H9 (cell line): Measurements from ENCODE around the gene WIPF1. TPM values are rescaled to one million over a fixed set of nuclear protein-coding genes. Genes with fewer than 3 reads are reported as not detected.

Experiments used
- DNase-seq: peaks from one replicate; pipeline ENCODE4 v3.0.0-alpha.2; 2017
- H2AFZ ChIP-seq: one replicate; pipeline ENCODE4 v1.6.1; 2013; ENCODE audit warnings: mild to moderate bottlenecking, low read length, control low read depth, moderate library complexity
- H2AK5ac ChIP-seq: 2 replicates; pipeline ENCODE4 v1.6.1; 2013; ENCODE audit warnings: low read length, control low read depth, mixed read lengths; ENCODE audit not compliant: insufficient read length
- H2BK120ac ChIP-seq: one replicate; pipeline ENCODE4 v1.6.1; 2013; ENCODE audit warnings: low read depth, mild to moderate bottlenecking, low read length, control low read depth, inconsistent platforms; ENCODE audit not compliant: poor library complexity, severe bottlenecking
- H2BK12ac ChIP-seq: 2 replicates; pipeline ENCODE4 v1.6.1; 2013; ENCODE audit warnings: low read length, control low read depth, mixed read lengths, low read depth; ENCODE audit not compliant: insufficient read length
- H2BK15ac ChIP-seq: 2 replicates; pipeline ENCODE4 v1.6.1; 2013; ENCODE audit warnings: low read depth, low read length, control low read depth
- H2BK20ac ChIP-seq: one replicate; pipeline ENCODE4 v1.6.1; 2013; ENCODE audit warnings: low read depth, mild to moderate bottlenecking, low read length, control low read depth, inconsistent platforms; ENCODE audit not compliant: poor library complexity, severe bottlenecking
- H2BK5ac ChIP-seq: 2 replicates; pipeline ENCODE4 v1.6.1; 2013; ENCODE audit warnings: low read length, control low read depth, mixed read lengths; ENCODE audit not compliant: insufficient read length
- H3K14ac ChIP-seq: 2 replicates; pipeline ENCODE4 v1.6.1; 2013; ENCODE audit warnings: low read length, control low read depth; ENCODE audit not compliant: insufficient read depth
- H3K18ac ChIP-seq: 2 replicates; pipeline ENCODE4 v1.6.1; 2013; ENCODE audit warnings: low read depth, mild to moderate bottlenecking, mixed read lengths, low read length, control low read depth; ENCODE audit not compliant: insufficient read length
- H3K23ac ChIP-seq: 2 replicates; pipeline ENCODE4 v1.6.1; 2013; ENCODE audit warnings: low read length, control low read depth, mixed read lengths, low read depth; ENCODE audit not compliant: insufficient read length
- H3K23me2 ChIP-seq: 2 replicates; pipeline ENCODE4 v1.6.1; 2013; ENCODE audit warnings: low read depth, mild to moderate bottlenecking, mixed read lengths, low read length, control low read depth; ENCODE audit not compliant: insufficient read length, poor library complexity, severe bottlenecking
- H3K27ac ChIP-seq: 2 replicates; pipeline ENCODE4 v1.5.1; 2013; ENCODE audit warnings: low read length, control low read depth, mixed read lengths, low read depth; ENCODE audit not compliant: insufficient read length
- H3K27me3 ChIP-seq: 2 replicates; pipeline ENCODE4 v1.6.1; 2013; ENCODE audit warnings: low read length, control low read depth, inconsistent platforms; ENCODE audit not compliant: insufficient read depth
- H3K4ac ChIP-seq: 2 replicates; pipeline ENCODE4 v1.6.1; 2013; ENCODE audit warnings: low read depth, mild to moderate bottlenecking, control low read depth, inconsistent platforms, low read length, moderate library complexity
- H3K4me1 ChIP-seq: 2 replicates; pipeline ENCODE4 v1.6.1; 2013; ENCODE audit warnings: low read length, control low read depth, inconsistent platforms; ENCODE audit not compliant: insufficient read depth
- H3K4me2 ChIP-seq: 2 replicates; pipeline ENCODE4 v1.6.1; 2013; ENCODE audit warnings: low read length, control low read depth, mixed read lengths; ENCODE audit not compliant: insufficient read length, insufficient read depth
- H3K56ac ChIP-seq: 2 replicates; pipeline ENCODE4 v1.6.1; 2013; ENCODE audit warnings: low read depth, mild to moderate bottlenecking, mixed read lengths, low read length, control low read depth; ENCODE audit not compliant: insufficient read length
- H3K79me1 ChIP-seq: 2 replicates; pipeline ENCODE4 v1.6.1; 2013; ENCODE audit warnings: low read depth, mild to moderate bottlenecking, moderate library complexity, low read length, control low read depth, inconsistent platforms; ENCODE audit not compliant: insufficient read depth, poor library complexity, severe bottlenecking
- H3K79me2 ChIP-seq: 2 replicates; pipeline ENCODE4 v1.6.1; 2013; ENCODE audit warnings: low read length, control low read depth, inconsistent platforms; ENCODE audit not compliant: insufficient read depth
- H3K9ac ChIP-seq: 2 replicates; pipeline ENCODE4 v1.6.1; 2013; ENCODE audit warnings: low read length, control low read depth, mixed read lengths; ENCODE audit not compliant: insufficient read length; ENCODE audit errors: extremely low read depth
- H3K9me3 ChIP-seq: one replicate; pipeline ENCODE4 v1.6.1; 2013; ENCODE audit warnings: low read depth, low read length, inconsistent platforms; ENCODE audit not compliant: control insufficient read depth
- H3T11ph ChIP-seq: one replicate; pipeline ENCODE4 v1.6.1; 2013; ENCODE audit warnings: mild to moderate bottlenecking, low read length, control low read depth, inconsistent platforms
- H4K20me1 ChIP-seq: one replicate; pipeline ENCODE4 v1.6.1; 2013; ENCODE audit not compliant: control insufficient read depth, insufficient read length, insufficient read depth
- H4K5ac ChIP-seq: 2 replicates; pipeline ENCODE4 v1.6.1; 2013; ENCODE audit warnings: low read depth, mild to moderate bottlenecking, mixed read lengths, low read length, control low read depth; ENCODE audit not compliant: insufficient read length
- H4K8ac ChIP-seq: replicated peaks from 2 replicates; pipeline ENCODE4 v1.6.1; 2013; ENCODE audit warnings: low read length, control low read depth, mixed read lengths, low read depth; ENCODE audit not compliant: insufficient read length
- H4K91ac ChIP-seq: 2 replicates; pipeline ENCODE4 v1.6.1; 2013; ENCODE audit warnings: low read depth, mild to moderate bottlenecking, moderate library complexity, mixed read lengths, low read length, control low read depth; ENCODE audit not compliant: insufficient read length
- H3K27ac Mint-ChIP-seq, 3 experiments: 2 replicates in 2 of 3; 3 replicates in 1 of 3; pipeline ENCODE4 v1.8.0; 2020 to 2021; ENCODE audit warnings: mixed read lengths in 3 of 3, mild to moderate bottlenecking in 1 of 3, moderate library complexity in 1 of 3
- H3K27me3 Mint-ChIP-seq: 2 replicates; pipeline ENCODE4 v1.8.0; 2021; ENCODE audit warnings: low read depth, mild to moderate bottlenecking, moderate library complexity, mixed read lengths
- H3K36me3 Mint-ChIP-seq, 3 experiments: 2 replicates in 2 of 3; 3 replicates in 1 of 3; pipeline ENCODE4 v1.8.0; 2020 to 2021; ENCODE audit warnings: low read depth in 3 of 3, mixed read lengths in 3 of 3; ENCODE audit not compliant: insufficient read depth in 1 of 3
- H3K4me1 Mint-ChIP-seq, 2 experiments: 2 replicates each; pipeline ENCODE4 v1.8.0; 2020; ENCODE audit warnings: mixed read lengths in 2 of 2
- H3K4me3 Mint-ChIP-seq, 2 experiments: 2 replicates in 1 of 2; 3 replicates in 1 of 2; pipeline ENCODE4 v1.8.0; 2020 to 2021; ENCODE audit warnings: mild to moderate bottlenecking in 2 of 2, mixed read lengths in 2 of 2, moderate library complexity in 1 of 2
- H3K9me3 Mint-ChIP-seq, 2 experiments: 2 replicates in 1 of 2; 3 replicates in 1 of 2; pipeline ENCODE4 v1.8.0; 2020; ENCODE audit warnings: mild to moderate bottlenecking in 2 of 2, mixed read lengths in 2 of 2, moderate library complexity in 1 of 2
- WGBS: extraction: QIAGEN DNeasy Blood & Tissue Kit; methylation state at CpG from one replicate; pipeline ENCODE4 v1.1.7; 2013; ENCODE audit warnings: missing lambda C conversion rate, low lambda C conversion rate, mixed read lengths; ENCODE audit not compliant: insufficient read length; ENCODE audit errors: extremely low coverage; 5-methylcytosine and 5-hydroxymethylcytosine counted together
- total RNA-seq: library from RNA; stranded (reverse); gene quantifications from 2 replicates; pipeline ENCODE4 v1.2.1, GENCODE V29; 2021
- TF ChIP-seq, protein P1 (sequence below): fragments of 200-600 bp; sonication (generic); conservative IDR thresholded peaks from 3 replicates; pipeline ENCODE4 v1.8.0; 2021; ENCODE audit warnings: antibody characterized with exemption, mild to moderate bottlenecking

Gene WIPF1
- total RNA-seq, 1 experiment from 2014 or later, result 5.1 TPM

GRCh38 chr2:174607584-174607983 is 10.0 kb upstream of the WIPF1 start:
- H3K27ac ChIP-seq, result no peak overlapping the region
- no peaks in the 10 kb centered on the region for H3K79me1 ChIP-seq
- Mint-ChIP-seq H3K9me3 (no peaks in the 10 kb centered on the region), H3K27ac (no peak overlapping the region), H3K27me3 (no peaks in the 10 kb centered on the region; the same call in 1 of the 2 replicates), H3K4me3 (no peak overlapping the region), H3K4me1 (0 out of 4 replicates have a peak, but pooled peaks cover 0 to 2% of the 10 kb centered on the region in 2 experiments), H3K36me3 (no peaks in the 10 kb centered on the region)
- no peaks in the 10 kb centered on the region for H3K9me3 ChIP-seq
- no peak overlapping the region for H2BK15ac ChIP-seq
- no peak overlapping the region for H4K5ac ChIP-seq
- no peak overlapping the region for H3K23ac ChIP-seq
- no peak overlapping the region for H2AK5ac ChIP-seq
- H3K23me2 ChIP-seq, result no peaks in the 10 kb centered on the region
- no peak overlapping the region for H3K18ac ChIP-seq
- no peak overlapping the region for H3K4me2 ChIP-seq
- TF ChIP-seq, protein P1, sequence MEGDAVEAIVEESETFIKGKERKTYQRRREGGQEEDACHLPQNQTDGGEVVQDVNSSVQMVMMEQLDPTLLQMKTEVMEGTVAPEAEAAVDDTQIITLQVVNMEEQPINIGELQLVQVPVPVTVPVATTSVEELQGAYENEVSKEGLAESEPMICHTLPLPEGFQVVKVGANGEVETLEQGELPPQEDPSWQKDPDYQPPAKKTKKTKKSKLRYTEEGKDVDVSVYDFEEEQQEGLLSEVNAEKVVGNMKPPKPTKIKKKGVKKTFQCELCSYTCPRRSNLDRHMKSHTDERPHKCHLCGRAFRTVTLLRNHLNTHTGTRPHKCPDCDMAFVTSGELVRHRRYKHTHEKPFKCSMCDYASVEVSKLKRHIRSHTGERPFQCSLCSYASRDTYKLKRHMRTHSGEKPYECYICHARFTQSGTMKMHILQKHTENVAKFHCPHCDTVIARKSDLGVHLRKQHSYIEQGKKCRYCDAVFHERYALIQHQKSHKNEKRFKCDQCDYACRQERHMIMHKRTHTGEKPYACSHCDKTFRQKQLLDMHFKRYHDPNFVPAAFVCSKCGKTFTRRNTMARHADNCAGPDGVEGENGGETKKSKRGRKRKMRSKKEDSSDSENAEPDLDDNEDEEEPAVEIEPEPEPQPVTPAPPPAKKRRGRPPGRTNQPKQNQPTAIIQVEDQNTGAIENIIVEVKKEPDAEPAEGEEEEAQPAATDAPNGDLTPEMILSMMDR, result no peak
- no CpG with 5 or more reads among the region's 3 CpGs for WGBS
- H4K8ac ChIP-seq, result no peak overlapping the region
- H3K4ac ChIP-seq, result no peak overlapping the region
- H2BK5ac ChIP-seq, result no peak overlapping the region
- no peak overlapping the region for H4K91ac ChIP-seq
- no peaks in the 10 kb centered on the region for H3K27me3 ChIP-seq
- H4K20me1 ChIP-seq, result no peaks in the 10 kb centered on the region
- H3K79me2 ChIP-seq, result no peaks in the 10 kb centered on the region
- H3K9ac ChIP-seq, result no peak overlapping the region
- no peak overlapping the region for H2BK12ac ChIP-seq
- no peak overlapping the region for H3K14ac ChIP-seq
- H3T11ph ChIP-seq, result no peak overlapping the region
- H3K4me1 ChIP-seq, result no peaks in the 10 kb centered on the region
- H2BK20ac ChIP-seq, result no peak overlapping the region
- no peak for DNase-seq
- H2BK120ac ChIP-seq, result no peak overlapping the region
- H2AFZ ChIP-seq, result no peak overlapping the region
- no peak overlapping the region for H3K56ac ChIP-seq
